SU-DHL-6 (cell line): Measurements from ENCODE around the gene SIK3.

Experiments
- H2AFZ ChIP-seq: fragments of 200-600 bp; sonication (generic); 2 replicates; pipeline ENCODE4 v1.6.1; 2014; ENCODE audit warnings: low read depth, mild to moderate bottlenecking, moderate library complexity, mixed read lengths, antibody characterized with exemption, low read length; ENCODE audit not compliant: severe bottlenecking
- H3F3A ChIP-seq: fragments of 200-600 bp; shearing (Covaris generic); 2 replicates; pipeline ENCODE4 v1.6.0; 2016; ENCODE audit warnings: antibody characterized with exemption, mild to moderate bottlenecking; ENCODE audit not compliant: insufficient read depth
- H3K27ac ChIP-seq: fragments of 200-600 bp; sonication (generic); 2 replicates; pipeline ENCODE4 v1.5.1; 2016; ENCODE audit warnings: low read depth, mild to moderate bottlenecking, low read length, moderate library complexity, mixed read lengths
- H3K27me3 ChIP-seq: fragments of 200-600 bp; sonication (generic), shearing (Covaris generic); 2 replicates; pipeline ENCODE4 v1.6.0; 2014; ENCODE audit warnings: mild to moderate bottlenecking, low read length
- H3K36me3 ChIP-seq: fragments of 200-600 bp; sonication (generic); 2 replicates; pipeline ENCODE4 v1.6.1; 2014; ENCODE audit warnings: mild to moderate bottlenecking, low read length, mixed read lengths
- H3K4me2 ChIP-seq: fragments of 300-600, 200-600 bp; shearing (Covaris generic), sonication (generic); 2 replicates; pipeline ENCODE4 v1.6.0; 2014; ENCODE audit warnings: low read length, low read depth, mild to moderate bottlenecking; ENCODE audit not compliant: poor library complexity, severe bottlenecking
- H3K4me3 ChIP-seq: fragments of 200-600 bp; sonication (generic); 2 replicates; pipeline ENCODE4 v1.5.1; 2014; ENCODE audit warnings: antibody characterized with exemption, low read length, mild to moderate bottlenecking, mixed read lengths; ENCODE audit not compliant: insufficient read depth, poor library complexity, severe bottlenecking
- H3K79me2 ChIP-seq: fragments of 200-600 bp; sonication (generic); 2 replicates; pipeline ENCODE4 v1.6.1; 2014; ENCODE audit warnings: mild to moderate bottlenecking, low read length, moderate library complexity; ENCODE audit not compliant: insufficient read depth
- H3K9ac ChIP-seq: fragments of 200-600 bp; sonication (generic); 2 replicates; pipeline ENCODE4 v1.7.0; 2014; ENCODE audit warnings: mild to moderate bottlenecking, low read length
- H3K9me2 ChIP-seq: fragments of 200-600 bp; sonication (generic); replicated peaks from 2 replicates; pipeline ENCODE4 v1.6.1; 2014; ENCODE audit warnings: low read length; ENCODE audit not compliant: insufficient read depth
- H3K9me3 ChIP-seq: fragments of 200-600 bp; sonication (generic); 2 replicates; pipeline ENCODE4 v1.6.1; 2014; ENCODE audit warnings: low read length, mixed read lengths; ENCODE audit not compliant: insufficient read depth
- H4K20me1 ChIP-seq: fragments of 200-600 bp; sonication (generic); 2 replicates; pipeline ENCODE4 v1.6.1; 2014; ENCODE audit warnings: low read depth, mild to moderate bottlenecking, antibody characterized with exemption, low read length, moderate library complexity, mixed read lengths
- CTCF ChIP-seq: fragments of 200-600 bp; sonication (generic); IDR thresholded peaks from one replicate; pipeline ENCODE4 v1.5.1; 2017; ENCODE audit warnings: antibody characterized with exemption, mild to moderate bottlenecking, low read length, moderate library complexity; ENCODE audit not compliant: insufficient read depth, poor library complexity, severe bottlenecking
- EZH2phosphoT487 ChIP-seq: fragments of 200-600 bp; sonication (generic), shearing (Covaris generic); conservative IDR thresholded peaks from 2 replicates; pipeline ENCODE4 v1.6.1; 2018; ENCODE audit warnings: mild to moderate bottlenecking, antibody characterized with exemption, low read length, moderate library complexity, mixed read lengths

Gene SIK3

GRCh38 chr11:116909245-116909644, 189.0 kb downstream of the SIK3 start:
- no peak overlapping the region for H2AFZ ChIP-seq
- H3K79me2 ChIP-seq = no peaks in the 10 kb centered on the region
- no peak overlapping the region for H3K9ac ChIP-seq
- H3K4me2 ChIP-seq = no peak overlapping the region
- H3K27me3 ChIP-seq = no peaks in the 10 kb centered on the region
- no peak overlapping the region for H3K4me3 ChIP-seq
- no peaks in the 10 kb centered on the region; the same call in 1 of the 2 replicates for H3K36me3 ChIP-seq
- no peak overlapping the region for H3K27ac ChIP-seq
- H3K9me2 ChIP-seq = no peaks in the 10 kb centered on the region
- 0 out of 2 replicates have a peak, but pooled peaks cover 5% of the 10 kb centered on the region for H3F3A ChIP-seq
- H4K20me1 ChIP-seq = no peaks in the 10 kb centered on the region
- TF ChIP-seq EZH2phosphoT487 = no peak
- no peak for TF ChIP-seq CTCF
- H3K9me3 ChIP-seq = no peaks in the 10 kb centered on the region

- H4K20me1 ChIP-seq = no peaks in the 10 kb centered on the region
- no peak overlapping the region for H3K27ac ChIP-seq
- 0 out of 2 replicates have a peak, but pooled peaks cover 5% of the 10 kb centered on the region for H3F3A ChIP-seq
- TF ChIP-seq CTCF (no peak), EZH2phosphoT487 (no peak)
- no peak overlapping the region for H3K9ac ChIP-seq
- H3K79me2 ChIP-seq = no peaks in the 10 kb centered on the region
- no peak overlapping the region for H3K4me2 ChIP-seq
- no peaks in the 10 kb centered on the region; the same call in 1 of the 2 replicates for H3K36me3 ChIP-seq
- H3K27me3 ChIP-seq = no peaks in the 10 kb centered on the region
- H3K4me3 ChIP-seq = no peak overlapping the region
- H2AFZ ChIP-seq = no peak overlapping the region
- H3K9me2 ChIP-seq = no peaks in the 10 kb centered on the region
- no peaks in the 10 kb centered on the region for H3K9me3 ChIP-seq
Observed at GRCh38 chr11:116906479-116906878, 191.7 kb downstream of the SIK3 start.

- Histone ChIP-seq H3K36me3 (no peaks in the 10 kb centered on the region; the same call in 1 of the 2 replicates), H3F3A (no peaks in the 10 kb centered on the region)
Observed at GRCh38 chr11:116903090-116903489, 195.1 kb downstream of the SIK3 start.

More at GRCh38 chr11:116903090-116903489, 195.1 kb downstream of the SIK3 start:
- Histone ChIP-seq H3K4me2 (no peak overlapping the region), H2AFZ (no peak overlapping the region), H3K27ac (no peak overlapping the region), H4K20me1 (no peaks in the 10 kb centered on the region), H3K27me3 (no peaks in the 10 kb centered on the region), H3K4me3 (no peak overlapping the region), H3K79me2 (no peaks in the 10 kb centered on the region), H3K9me2 (no peaks in the 10 kb centered on the region), H3K9ac (no peak overlapping the region), H3K9me3 (no peaks in the 10 kb centered on the region)
- TF ChIP-seq CTCF = no peak
- no peak for TF ChIP-seq EZH2phosphoT487
